T-helper 17 cell (primary cell): Measurements from ENCODE around the gene TSPO2. TPM values are rescaled to one million over a fixed set of nuclear protein-coding genes. Genes with fewer than 3 reads are reported as not detected.

Experiments
- ATAC-seq: fragments of 150-1000 bp; cut with Tn5 transposase; 2 replicates; pipeline ENCODE4 v1.10.0; 2021; ENCODE audit warnings: mild to moderate bottlenecking, moderate library complexity
- DNase-seq, 3 donors: peaks; one replicate each; pipeline versions ENCODE4 v3.0.0 to v3.0.0-alpha.2; 2020 to 2021
- H3K9me3 ChIP-seq: one replicate; pipeline ENCODE4 v1.7.0; 2013; ENCODE audit warnings: low read length, mild to moderate bottlenecking; ENCODE audit not compliant: control insufficient read depth, poor library complexity, severe bottlenecking
- H3K27ac Mint-ChIP-seq: one replicate; pipeline ENCODE4 v1.8.0; 2022; ENCODE audit warnings: mild to moderate bottlenecking, moderate library complexity, mixed read lengths
- H3K27me3 Mint-ChIP-seq: one replicate; pipeline ENCODE4 v1.8.0; 2022; ENCODE audit warnings: mixed read lengths
- H3K36me3 Mint-ChIP-seq: one replicate; pipeline ENCODE4 v1.8.0; 2022; ENCODE audit warnings: low read depth, mixed read lengths
- H3K4me1 Mint-ChIP-seq: one replicate; pipeline ENCODE4 v1.8.0; 2022; ENCODE audit warnings: mild to moderate bottlenecking, mixed read lengths
- H3K4me3 Mint-ChIP-seq: one replicate; pipeline ENCODE4 v1.8.0; 2022; ENCODE audit warnings: mild to moderate bottlenecking, moderate library complexity, mixed read lengths
- total RNA-seq, 4 donors: library from RNA in 2 of 4; stranded (reverse) in 2 of 4; gene quantifications; one replicate each; pipeline ENCODE4 v1.2.3 and lab custom pipeline; 2022 to 2026

TSPO2 gene
- total RNA-seq, 2 donors from 2014 or later: not detected

DNA sequence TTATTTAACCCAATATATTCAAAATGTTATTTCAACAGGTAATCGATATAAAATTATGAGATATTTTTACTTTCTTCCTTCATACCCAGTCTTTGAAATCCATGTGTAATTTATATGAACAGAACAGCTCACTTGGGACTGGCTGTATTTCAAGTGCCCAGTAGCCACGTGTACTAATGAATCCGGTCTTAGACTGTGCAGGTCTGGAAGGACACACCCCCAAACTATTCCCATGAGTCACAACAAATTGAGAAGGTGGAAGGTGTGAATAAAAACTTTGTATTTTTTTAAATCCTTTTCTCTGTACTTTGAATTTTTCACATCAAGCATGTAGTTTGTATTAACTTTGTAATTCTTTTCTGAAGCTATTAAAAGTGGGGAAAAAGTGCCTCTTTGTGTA is 6.1 kb upstream of the TSPO2 start:
- H3K36me3 Mint-ChIP-seq: peaks cover 5% of the 10 kb centered on the region
- H3K9me3 ChIP-seq: no peaks in the 10 kb centered on the region
- ATAC-seq: no peak
- H3K4me1 Mint-ChIP-seq: peaks cover 7% of the 10 kb centered on the region
- no peaks in the 10 kb centered on the region for H3K27me3 Mint-ChIP-seq
- no peak for DNase-seq
- H3K4me3 Mint-ChIP-seq: no peak overlapping the region
- H3K27ac Mint-ChIP-seq: no peak overlapping the region

DNA sequence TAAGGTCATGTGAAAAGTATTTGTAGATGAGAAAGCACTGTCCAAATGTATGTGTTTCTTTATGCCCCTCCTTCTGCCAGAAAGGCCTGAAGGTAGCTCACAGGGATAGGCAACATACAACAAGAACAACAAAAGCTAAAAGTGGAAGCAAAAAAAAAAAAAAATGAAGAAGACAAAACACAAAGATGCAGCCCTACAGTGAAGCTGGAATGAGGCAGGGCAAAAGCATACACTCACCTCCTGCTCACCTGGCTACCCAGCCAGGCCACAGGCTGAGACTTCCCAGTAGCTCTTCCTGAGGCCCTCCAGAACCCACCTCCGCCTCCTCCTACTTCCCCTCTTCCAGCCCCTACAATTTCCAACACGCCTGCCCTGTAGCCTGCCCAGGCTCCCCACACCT is 5.7 kb upstream of the TSPO2 start:
- Mint-ChIP-seq H3K4me1 (peaks cover 7% of the 10 kb centered on the region), H3K4me3 (no peak overlapping the region), H3K27me3 (no peaks in the 10 kb centered on the region), H3K27ac (no peak overlapping the region), H3K36me3 (peaks cover 5% of the 10 kb centered on the region)
- no peaks in the 10 kb centered on the region for H3K9me3 ChIP-seq
- DNase-seq (no peak), ATAC-seq (no peak)

DNA sequence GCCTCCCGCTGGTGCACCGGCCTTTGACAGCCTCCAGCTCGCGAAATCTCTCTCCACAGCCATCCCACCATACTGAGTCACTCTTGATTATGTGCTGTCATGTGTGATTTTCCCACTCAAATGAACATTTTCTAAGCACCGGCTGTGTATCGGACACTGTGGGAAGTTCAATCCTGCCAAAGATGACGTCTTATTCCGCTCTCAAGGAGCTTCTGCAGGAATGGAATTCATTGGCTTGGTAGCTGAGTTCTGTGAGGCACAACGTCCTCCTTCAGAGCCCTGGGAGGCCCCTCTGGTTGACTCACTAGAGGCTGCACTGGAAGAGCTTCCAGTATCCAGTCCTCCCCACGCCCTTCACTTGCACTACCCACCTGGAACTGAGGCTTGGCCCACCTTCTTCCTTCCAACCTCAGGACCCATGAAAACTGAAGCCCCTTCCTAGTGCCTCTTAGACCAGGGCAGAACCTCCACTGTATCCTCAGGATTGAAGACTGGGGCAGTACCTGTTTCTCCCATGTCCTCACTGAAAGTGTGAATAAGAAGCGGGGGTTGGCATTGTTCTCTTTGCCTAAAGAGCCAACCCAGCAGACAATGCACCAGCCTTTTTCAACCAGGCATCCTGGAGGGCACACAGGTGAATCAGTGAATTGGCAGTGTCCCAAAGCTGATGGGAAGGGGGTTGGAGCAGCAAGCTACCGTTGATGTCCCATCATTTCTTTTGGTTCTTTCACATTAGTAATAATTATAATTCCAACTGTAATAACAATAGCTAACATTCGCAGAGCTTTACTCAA is 5.0 kb upstream of the TSPO2 start:
- no peak overlapping the region for H3K4me3 Mint-ChIP-seq
- H3K9me3 ChIP-seq: no peaks in the 10 kb centered on the region
- DNase-seq: no peak
- no peak for ATAC-seq
- H3K27me3 Mint-ChIP-seq: no peaks in the 10 kb centered on the region
- no peak overlapping the region for H3K27ac Mint-ChIP-seq
- H3K36me3 Mint-ChIP-seq: peaks cover 5% of the 10 kb centered on the region
- peaks cover 7% of the 10 kb centered on the region for H3K4me1 Mint-ChIP-seq

DNA sequence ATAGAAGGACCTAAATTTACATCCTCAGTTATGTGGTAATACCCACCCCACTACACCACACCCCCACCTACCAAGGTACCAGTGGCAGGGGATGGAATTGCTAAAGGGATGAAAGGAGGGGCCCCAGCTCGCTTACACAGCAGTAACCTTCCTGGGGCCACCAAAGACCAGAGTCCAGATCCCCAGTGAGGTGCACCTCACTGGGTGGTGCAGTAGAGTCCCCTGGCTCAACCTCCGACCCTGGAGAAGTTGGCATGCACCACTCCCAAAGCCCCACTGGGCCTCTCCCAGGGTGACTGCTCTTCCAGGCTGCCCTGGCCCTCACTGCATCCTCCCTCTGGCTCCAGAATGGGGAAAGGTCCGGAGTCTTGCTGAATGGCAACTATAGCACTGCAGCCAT is 4.1 kb upstream of the TSPO2 start:
- H3K4me1 Mint-ChIP-seq: peaks cover 7% of the 10 kb centered on the region
- H3K4me3 Mint-ChIP-seq: no peak overlapping the region
- no peak for DNase-seq
- no peaks in the 10 kb centered on the region for H3K27me3 Mint-ChIP-seq
- no peak overlapping the region for H3K27ac Mint-ChIP-seq
- no peak for ATAC-seq
- no peaks in the 10 kb centered on the region for H3K9me3 ChIP-seq
- H3K36me3 Mint-ChIP-seq: peaks cover 5% of the 10 kb centered on the region

DNA sequence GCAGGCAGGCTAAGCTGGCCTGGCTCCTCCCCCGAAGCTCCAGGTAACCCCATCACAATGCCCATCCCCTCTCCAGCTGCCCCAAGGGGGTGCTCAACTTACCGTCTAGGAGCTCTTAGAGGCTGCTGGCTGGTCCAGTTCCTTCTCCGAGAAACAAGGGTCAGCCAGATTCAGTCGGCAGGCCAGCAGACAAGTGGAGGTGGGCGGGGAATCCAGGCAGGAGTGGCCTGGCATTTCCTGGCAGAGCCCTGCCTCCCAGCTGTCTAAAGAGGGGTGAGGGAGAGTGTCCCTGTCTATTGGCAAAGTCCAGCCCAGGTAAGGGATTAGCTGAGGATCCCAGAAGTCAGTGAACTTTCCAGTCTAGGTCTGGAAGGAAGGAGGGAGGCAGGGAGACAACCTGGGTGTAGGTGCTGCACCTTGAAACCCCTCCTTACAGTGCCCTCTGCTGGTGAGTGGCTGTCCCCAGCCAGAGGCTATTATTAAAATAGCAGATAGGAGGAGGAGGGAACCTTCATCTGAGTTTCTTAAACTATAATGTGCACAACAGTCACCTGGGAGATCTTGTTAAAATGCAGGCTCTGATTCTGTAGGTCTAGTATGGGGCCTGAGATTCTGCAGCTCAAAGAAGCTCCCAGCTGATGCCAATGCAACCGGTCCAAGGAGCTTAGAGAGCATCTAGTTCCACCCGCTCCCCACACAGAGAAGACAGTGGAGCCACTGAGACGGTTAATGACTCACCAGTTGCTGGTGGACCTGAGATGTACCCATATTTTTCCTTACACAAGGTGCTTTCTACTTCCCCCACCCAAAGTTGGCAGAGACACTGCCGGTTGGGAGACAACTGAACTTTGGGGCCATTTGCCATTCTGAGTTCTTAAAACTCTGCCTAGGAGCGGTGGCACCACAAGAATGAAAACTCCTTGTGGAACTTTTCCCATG is 2.9 kb upstream of the TSPO2 start, which contains the start of gene UNC5CL:
TSS of gene UNC5CL (minus strand) at position 162 of the 939 bp plus-strand sequence. CDS start 4,147 bp downstream, outside the sequence.
- Mint-ChIP-seq H3K27me3 (no peaks in the 10 kb centered on the region), H3K27ac (no peak within 1 kb of the TSS), H3K36me3 (no peaks in the 10 kb centered on the region), H3K4me3 (no peak within 1 kb of the TSS), H3K4me1 (peaks cover 4% of the 10 kb centered on the region)
- DNase-seq: peak in 1 of 3 donors; percentile 52
- H3K9me3 ChIP-seq: no peaks in the 10 kb centered on the region
- ATAC-seq: peak; percentile 70

DNA sequence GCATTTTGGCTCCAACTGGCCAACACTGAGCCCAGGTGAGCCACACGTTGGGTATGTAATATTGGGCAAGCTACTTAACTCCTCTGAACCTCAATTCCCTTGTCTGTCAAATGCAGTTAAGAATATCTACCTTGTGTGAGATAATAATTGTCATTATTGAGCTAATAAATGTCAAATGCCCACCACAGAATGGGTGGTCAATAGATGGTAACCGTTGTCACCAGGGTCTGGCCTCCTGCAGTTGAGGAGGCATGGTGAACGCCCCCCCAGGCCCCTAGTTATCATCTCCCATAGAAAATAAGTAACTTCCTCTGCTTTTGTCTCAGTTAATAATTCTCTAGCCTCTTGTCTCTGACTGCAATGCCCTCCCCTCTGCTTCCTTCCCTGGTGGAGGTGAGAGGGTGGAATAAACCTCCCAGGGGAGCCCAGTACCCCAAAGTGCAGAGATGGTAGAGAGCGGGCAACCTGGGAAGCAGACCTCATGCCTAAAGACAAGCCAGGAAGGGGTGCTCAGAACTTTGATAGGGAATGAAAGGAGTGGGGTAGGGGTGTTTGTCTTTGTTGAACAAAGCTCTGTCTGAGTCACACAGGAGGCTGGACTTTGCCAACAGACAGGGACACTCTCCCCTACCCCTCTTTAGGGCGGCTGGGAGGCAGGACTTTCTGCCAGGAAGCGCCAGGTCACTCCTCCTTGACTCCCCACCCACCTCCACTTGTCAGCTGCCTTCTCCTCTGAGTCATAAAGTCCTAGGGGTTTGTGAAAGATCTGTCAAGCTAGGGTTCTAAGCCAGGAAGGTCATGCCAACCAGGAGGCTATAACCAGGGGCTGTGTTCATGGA is 1.9 kb upstream of the TSPO2 start:
- Mint-ChIP-seq H3K36me3 (no peaks in the 10 kb centered on the region), H3K27me3 (no peaks in the 10 kb centered on the region), H3K4me3 (no peak overlapping the region), H3K4me1 (peaks cover 4% of the 10 kb centered on the region), H3K27ac (no peak overlapping the region)
- ATAC-seq (no peak), DNase-seq (no peak)
- H3K9me3 ChIP-seq: no peaks in the 10 kb centered on the region

DNA sequence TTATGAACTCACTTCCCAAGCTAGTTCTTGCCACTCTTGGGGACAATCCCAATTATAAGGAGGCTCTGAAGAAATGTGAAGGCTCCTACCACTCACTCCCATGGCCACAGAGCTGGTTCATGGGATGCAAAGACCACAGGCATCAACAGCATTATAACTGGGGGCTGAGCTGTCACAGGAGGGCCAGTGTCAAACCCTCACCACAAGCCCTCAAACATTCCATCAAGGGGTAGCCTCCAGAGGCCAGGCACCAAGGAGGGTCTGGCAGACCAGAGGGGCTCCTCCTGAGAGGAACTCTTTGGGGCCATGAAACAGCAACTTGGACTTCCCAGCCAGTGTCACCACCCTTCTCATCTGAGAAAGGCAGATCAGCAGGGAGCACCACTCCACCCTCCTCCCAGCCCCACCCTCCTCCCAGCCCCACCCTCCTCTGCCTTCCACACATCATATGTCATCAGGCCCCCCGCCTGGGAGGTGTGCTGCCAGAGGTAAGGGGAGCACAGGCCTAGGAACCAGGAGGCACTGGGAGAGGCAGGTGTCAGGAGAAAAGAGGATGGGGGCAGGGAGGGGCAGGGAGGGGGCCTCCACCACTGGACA is 1.2 kb upstream of the TSPO2 start:
- Mint-ChIP-seq H3K27ac (no peak overlapping the region), H3K36me3 (no peaks in the 10 kb centered on the region), H3K27me3 (no peaks in the 10 kb centered on the region), H3K4me1 (peaks cover 4% of the 10 kb centered on the region), H3K4me3 (no peak overlapping the region)
- ATAC-seq: no peak
- no peaks in the 10 kb centered on the region for H3K9me3 ChIP-seq
- no peak for DNase-seq

DNA sequence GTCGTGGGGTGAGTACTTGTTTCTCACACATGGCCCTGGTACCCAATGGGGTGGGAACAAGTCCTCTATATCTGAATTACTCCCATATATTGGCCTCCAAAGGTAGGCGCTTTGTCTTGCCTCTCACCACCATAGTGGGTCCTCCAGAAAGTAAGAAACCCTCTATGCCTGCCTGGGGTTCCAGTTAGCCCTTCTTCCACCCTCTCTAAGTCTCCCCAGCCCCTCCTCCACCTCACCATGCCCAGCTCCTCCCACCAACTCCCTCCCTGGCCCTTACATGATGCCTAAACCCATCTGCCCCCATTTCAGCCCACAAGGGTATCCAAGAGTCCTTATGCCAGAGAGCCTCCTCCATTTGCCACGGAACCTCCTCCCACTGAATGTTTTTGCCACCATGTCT is 884 bp downstream of the TSPO2 start:
- no peaks in the 10 kb centered on the region for H3K27me3 Mint-ChIP-seq
- H3K9me3 ChIP-seq: no peaks in the 10 kb centered on the region
- no peak for ATAC-seq

DNA sequence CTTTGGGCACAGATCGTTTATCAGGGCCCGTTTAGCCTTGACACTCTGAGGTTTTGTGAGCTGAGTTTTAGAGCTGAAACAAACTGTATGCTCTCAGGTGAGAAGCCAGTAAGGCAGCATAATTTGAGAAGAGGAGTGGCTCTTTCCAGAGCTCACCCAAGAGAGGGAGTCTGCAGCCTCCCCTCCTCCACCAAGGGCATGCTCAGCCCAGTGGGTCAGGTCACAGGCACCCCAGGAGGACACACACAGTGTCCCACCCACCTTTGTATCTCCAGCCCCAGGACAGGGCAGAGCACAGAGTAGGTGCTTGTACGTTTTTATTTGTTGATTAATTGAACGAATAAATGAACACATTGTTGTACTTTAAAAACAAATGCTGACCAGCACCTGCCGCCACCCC is 3.4 kb downstream of the TSPO2 start:
- no peak for DNase-seq
- Mint-ChIP-seq H3K27ac (no peak overlapping the region), H3K27me3 (no peaks in the 10 kb centered on the region), H3K36me3 (no peaks in the 10 kb centered on the region), H3K4me1 (peaks cover 4% of the 10 kb centered on the region), H3K4me3 (no peak overlapping the region)
- no peaks in the 10 kb centered on the region for H3K9me3 ChIP-seq
- no peak for ATAC-seq

More for the DNA sequence above, 884 bp downstream of the TSPO2 start:
- Mint-ChIP-seq H3K4me3 (no peak overlapping the region), H3K36me3 (no peaks in the 10 kb centered on the region), H3K27ac (peak overlapping the region; percentile 6), H3K4me1 (peaks cover 2% of the 10 kb centered on the region)
- no peak for DNase-seq

DNA sequence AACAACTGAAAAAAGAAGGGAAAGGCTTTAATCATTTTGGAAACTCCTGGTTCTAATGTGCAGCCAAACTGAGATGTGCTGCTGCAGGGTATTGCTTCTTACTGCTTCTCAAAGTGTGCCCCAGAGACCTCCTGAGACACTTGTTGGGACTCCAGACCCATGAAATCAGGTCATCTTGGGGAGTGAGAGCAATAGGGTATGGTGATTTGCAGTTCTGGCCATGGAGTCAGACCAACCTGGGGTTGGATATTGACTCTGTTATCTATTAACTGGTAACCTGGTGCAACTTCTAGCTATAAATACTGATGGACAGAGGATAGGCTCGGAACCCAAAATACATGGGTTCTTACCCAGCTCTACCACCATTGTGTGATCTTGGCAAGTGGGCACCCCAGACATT is 3.8 kb downstream of the TSPO2 start:
- H3K4me3 Mint-ChIP-seq: no peak overlapping the region

DNA sequence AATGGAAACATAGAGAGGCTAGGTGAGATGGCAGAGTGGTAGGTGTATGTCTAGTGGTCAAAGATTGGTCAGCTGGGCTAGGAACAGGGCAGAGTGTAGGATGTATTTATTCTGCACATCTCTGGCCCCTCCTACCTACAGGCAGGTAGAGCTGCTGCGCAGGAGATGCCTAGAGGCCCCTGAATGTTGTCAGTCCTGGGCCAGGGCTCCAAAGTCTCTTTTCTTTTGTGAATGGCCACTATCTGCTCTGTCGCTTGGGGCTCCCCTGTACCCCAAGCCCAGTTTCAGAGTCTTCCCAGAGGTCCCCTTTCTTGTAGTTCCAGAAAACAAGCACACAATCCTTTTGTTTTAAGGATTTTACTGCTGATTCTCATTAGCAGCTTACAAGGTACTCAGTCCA is 5.0 kb downstream of the TSPO2 start:
- no peak for DNase-seq
- no peak overlapping the region for H3K27ac Mint-ChIP-seq
- H3K36me3 Mint-ChIP-seq: no peaks in the 10 kb centered on the region
- H3K9me3 ChIP-seq: no peaks in the 10 kb centered on the region
- H3K4me3 Mint-ChIP-seq: no peak overlapping the region
- no peaks in the 10 kb centered on the region for H3K27me3 Mint-ChIP-seq
- peaks cover 9% of the 10 kb centered on the region for H3K4me1 Mint-ChIP-seq
- ATAC-seq: no peak

More for the DNA sequence above, 3.8 kb downstream of the TSPO2 start:
- Mint-ChIP-seq H3K36me3 (no peaks in the 10 kb centered on the region), H3K27ac (no peak overlapping the region), H3K4me1 (peaks cover 4% of the 10 kb centered on the region), H3K27me3 (no peaks in the 10 kb centered on the region)
- DNase-seq: no peak
- no peaks in the 10 kb centered on the region for H3K9me3 ChIP-seq
- ATAC-seq: no peak

DNA sequence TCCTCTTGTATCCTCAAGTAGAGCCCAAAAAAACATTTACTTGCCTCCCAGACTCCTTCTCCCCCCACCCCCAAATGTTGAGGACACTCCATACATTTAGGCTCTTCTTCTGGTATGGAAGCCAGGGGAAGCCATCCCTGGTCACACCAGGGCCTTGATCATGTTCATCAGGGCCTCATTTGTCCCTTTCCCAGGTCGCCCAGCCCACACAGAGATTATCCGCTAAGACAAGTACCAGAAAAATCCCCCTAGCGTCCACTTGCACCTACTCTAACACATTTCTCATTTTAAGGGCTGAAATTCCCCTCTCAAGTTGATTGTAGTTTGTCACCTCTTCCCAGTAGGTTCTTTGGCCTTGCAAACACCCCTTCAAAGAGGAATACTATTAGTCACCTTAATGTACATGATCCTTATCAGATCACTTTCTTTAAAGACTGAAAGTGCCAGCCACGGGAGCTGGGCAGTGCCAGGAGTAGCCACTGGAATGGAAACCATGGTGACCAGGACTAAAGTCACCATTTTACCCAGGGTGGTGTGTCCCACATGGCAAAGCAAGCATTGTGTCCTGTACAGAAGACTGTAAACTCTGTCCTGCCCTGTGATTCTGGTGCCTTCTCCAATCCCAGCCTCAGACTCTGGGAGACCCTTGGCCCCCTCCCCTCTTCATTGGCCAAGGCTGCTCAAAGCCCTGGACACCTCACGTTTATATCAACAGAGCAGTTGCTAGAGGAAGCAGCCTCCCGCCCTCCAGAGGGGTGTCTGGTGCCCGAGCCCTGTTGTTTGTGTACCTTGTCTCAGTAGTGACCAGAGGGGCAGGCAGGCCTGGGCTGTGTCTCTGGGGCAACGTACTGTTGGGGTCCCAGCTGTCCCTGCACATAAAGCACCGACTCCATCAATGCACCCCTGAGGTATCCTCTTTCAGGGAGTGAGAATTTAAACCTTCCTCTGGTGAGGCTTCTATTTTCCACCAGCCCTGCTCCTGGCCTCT is 5.8 kb downstream of the TSPO2 start:
- DNase-seq: no peak
- Mint-ChIP-seq H3K27ac (no peak overlapping the region), H3K4me1 (peaks cover 13% of the 10 kb centered on the region), H3K27me3 (no peaks in the 10 kb centered on the region), H3K4me3 (no peak overlapping the region), H3K36me3 (no peaks in the 10 kb centered on the region)
- no peak for ATAC-seq
- no peaks in the 10 kb centered on the region for H3K9me3 ChIP-seq
